Regular cardiac myocyte (primary cell): Measurements from ENCODE around the gene C1GALT1C1L. TPM values are rescaled to one million over a fixed set of nuclear protein-coding genes. Genes with fewer than 3 reads are reported as not detected.

Source experiments
- total RNA-seq: library from RNA; depleted of rRNA; stranded (reverse); fragments of >200 nt; gene quantifications from 2 replicates; pipeline ENCODE4 v1.2.3, GENCODE V29; 2014

C1GALT1C1L gene
- 1.1 and 1.3 TPM in 2 replicates for total RNA-seq

GRCh38 chr2:43676322-43677050 lies at the start of gene C1GALT1C1L:
Gene C1GALT1C1L (minus strand): TSS chr2:43676429. CDS start chr2:43676322, 107 bp downstream.

GRCh38 chr2:43637030-43637803 lies 39.0 kb downstream of the C1GALT1C1L start, which contains the start of gene PLEKHH2:
Gene PLEKHH2 (plus strand): TSS chr2:43637260. CDS start chr2:43644674, 7,414 bp downstream.

Other genes with a start within 250 kb of the C1GALT1C1L start
- 27.6 and 32.2 TPM in 2 replicates for gene THADA, start 80.4 kb downstream of the C1GALT1C1L start, total RNA-seq
- gene PLEKHH2, start 39.2 kb downstream of the C1GALT1C1L start, total RNA-seq = 2.7 and 11.6 TPM in 2 replicates
- 17.1 and 31.0 TPM in 2 replicates for gene DYNC2LI1, start 97.6 kb upstream of the C1GALT1C1L start, total RNA-seq
- not detected in 2 replicates for gene ABCG5, start 162.4 kb upstream of the C1GALT1C1L start, total RNA-seq
- gene ABCG8, start 162.5 kb upstream of the C1GALT1C1L start, total RNA-seq = not detected in 2 replicates